HG03139 (cell line): ENCODE measurements around the gene KCNH4.
"Not testable (repeated sequence)": the region's sequence is repeated elsewhere in the genome, so short reads cannot be mapped to it uniquely, and the experiment has no call there.

Experiments used
- ATAC-seq: cut with Tn5 transposase; IDR thresholded peaks from one replicate; pipeline ENCODE4 v1.9.1; 2021; ENCODE audit not compliant: unreplicated experiment

KCNH4 gene

GRCh38 chr17:42179335-42179734 is 1.6 kb downstream of the KCNH4 start:
- no peak for ATAC-seq

GRCh38 chr17:42178817-42179216 is 2.1 kb downstream of the KCNH4 start:
- ATAC-seq = no peak

GRCh38 chr17:42177684-42178083 is 3.3 kb downstream of the KCNH4 start:
- ATAC-seq = no peak

- no peak for ATAC-seq
These were observed 6.7 kb downstream of the KCNH4 start for GRCh38 chr17:42174126-42174783.

- ATAC-seq = no peak
These were observed 9.1 kb downstream of the KCNH4 start for GRCh38 chr17:42171831-42172230.

- no peak for ATAC-seq
These were observed 11.6 kb downstream of the KCNH4 start for GRCh38 chr17:42169351-42169750.

- ATAC-seq = no peak
These were observed 13.1 kb downstream of the KCNH4 start for GRCh38 chr17:42167807-42168206.

- no peak for ATAC-seq
These were observed 14.7 kb downstream of the KCNH4 start for GRCh38 chr17:42166196-42166763.

GRCh38 chr17:42165751-42166150 is 15.2 kb downstream of the KCNH4 start:
- ATAC-seq = no peak

- ATAC-seq = no peak
These were observed 17.1 kb downstream of the KCNH4 start for GRCh38 chr17:42163696-42164407.

- ATAC-seq = no peak
These were observed 17.8 kb downstream of the KCNH4 start for GRCh38 chr17:42163113-42163512.

- ATAC-seq = no peak
These were observed 20.4 kb downstream of the KCNH4 start for GRCh38 chr17:42160531-42160910.

- no peak for ATAC-seq
These were observed 21.0 kb downstream of the KCNH4 start for GRCh38 chr17:42159796-42160530.

- ATAC-seq = no peak
These were observed 25.3 kb downstream of the KCNH4 start for GRCh38 chr17:42155614-42156045.

GRCh38 chr17:42153919-42154742 is 26.8 kb downstream of the KCNH4 start:
- no peak for ATAC-seq

GRCh38 chr17:42146911-42147607 is 33.9 kb downstream of the KCNH4 start:
- ATAC-seq = no peak

GRCh38 chr17:42143138-42143537 is 37.8 kb downstream of the KCNH4 start:
- ATAC-seq = not testable (repeated sequence)

- no peak for ATAC-seq
These were observed 38.5 kb downstream of the KCNH4 start for GRCh38 chr17:42142371-42142896.

- ATAC-seq = no peak
These were observed 39.6 kb downstream of the KCNH4 start for GRCh38 chr17:42141382-42141781.

GRCh38 chr17:42140690-42141089 is 40.3 kb downstream of the KCNH4 start:
- ATAC-seq = not testable (repeated sequence)
